ENCODE data around the gene PHACTR1. TPM values are rescaled to one million over a fixed set of nuclear protein-coding genes. Genes with fewer than 3 reads are reported as not detected.
"Not testable (repeated sequence)": the region's sequence is repeated elsewhere in the genome, so short reads cannot be mapped to it uniquely, and the experiment has no call there.

PHACTR1 gene
- total RNA-seq, 2 donors from 2014 or later, result 0.05 to 0.29 TPM

GRCh38 chr6:13302751-13303667 lies 586.4 kb downstream of the PHACTR1 start:
- peak; percentile 66 to 76 for DNase-seq (ENCODE audit: low spot score in 2 of 2)
- peak overlapping the region; percentile 89 to 98 for H3K27ac Mint-ChIP-seq
- peaks cover 34 to 39% of the 10 kb centered on the region in 2 donors for H3K36me3 Mint-ChIP-seq
- ATAC-seq, result peak; percentile 96 to 97
- peaks cover 0 to 5% of the 10 kb centered on the region in 2 donors for H3K9me3 Mint-ChIP-seq

GRCh38 chr6:13303668-13304017 lies 587.1 kb downstream of the PHACTR1 start:
- H3K27ac Mint-ChIP-seq, result peak overlapping the region; percentile 89 to 97
- peaks cover 36 to 40% of the 10 kb centered on the region in 2 donors for H3K36me3 Mint-ChIP-seq
- H3K9me3 Mint-ChIP-seq, result peaks cover 0 to 5% of the 10 kb centered on the region in 2 donors
- ATAC-seq, result peak in 1 of 2 donors; percentile 7
- peak in 1 of 2 donors; percentile 36 for DNase-seq (ENCODE audit: low spot score in 2 of 2)

GRCh38 chr6:13304101-13304500 lies 587.5 kb downstream of the PHACTR1 start:
- Mint-ChIP-seq H3K27ac (peak overlapping the region in 1 of 2 donors; percentile 97), H3K9me3 (peaks cover 0 to 5% of the 10 kb centered on the region in 2 donors), H3K36me3 (peaks cover 40% of the 10 kb centered on the region in 2 donors)
- DNase-seq (ENCODE audit: low spot score in 2 of 2) (no peak), ATAC-seq (no peak)

DNA sequence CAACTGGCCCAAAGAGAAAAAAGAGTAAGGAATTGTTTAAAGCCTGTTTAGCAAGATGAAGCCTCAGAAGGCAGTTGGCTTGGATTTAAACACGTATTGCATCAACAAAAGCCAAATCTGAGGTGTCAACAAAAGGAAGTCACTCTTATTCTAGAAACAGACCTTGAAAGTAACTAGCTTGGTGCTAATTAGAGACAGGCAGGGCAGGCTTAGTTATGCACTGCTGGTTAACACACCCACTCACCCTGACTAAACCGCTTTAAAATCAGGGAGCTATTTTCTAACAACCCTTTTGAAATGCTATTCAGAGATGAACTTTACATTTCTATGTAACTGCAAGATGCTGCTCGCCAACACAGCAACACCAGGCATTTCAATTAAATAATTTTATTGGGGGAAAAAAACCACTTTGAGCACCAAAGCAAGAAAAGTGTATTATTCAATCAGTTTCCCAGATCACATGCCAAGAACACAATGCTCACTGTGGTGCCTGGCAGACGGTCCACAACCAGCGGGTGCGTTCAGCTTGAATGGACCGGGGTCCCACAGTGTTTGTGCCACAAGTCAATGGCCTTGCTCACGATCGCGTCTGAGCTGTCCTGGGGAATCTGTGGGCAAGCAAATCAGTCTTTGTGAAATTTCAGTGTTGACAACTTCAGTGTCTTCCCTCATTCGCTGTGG lies 588.2 kb downstream of the PHACTR1 start:
- DNase-seq (ENCODE audit: low spot score in 2 of 2), result no peak
- peaks cover 0 to 5% of the 10 kb centered on the region in 2 donors for H3K9me3 Mint-ChIP-seq
- no peak for ATAC-seq
- no peak overlapping the region for H3K27ac Mint-ChIP-seq
- peaks cover 40% of the 10 kb centered on the region in 2 donors for H3K36me3 Mint-ChIP-seq

- H3K9me3 Mint-ChIP-seq, result peaks cover 0 to 5% of the 10 kb centered on the region in 2 donors
- peaks cover 34 to 40% of the 10 kb centered on the region in 2 donors for H3K36me3 Mint-ChIP-seq
- H3K27ac Mint-ChIP-seq, result no peak overlapping the region
- ATAC-seq (no peak), DNase-seq (ENCODE audit: low spot score in 2 of 2) (no peak)
These were observed 588.7 kb downstream of the PHACTR1 start for GRCh38 chr6:13305288-13305687.

DNA sequence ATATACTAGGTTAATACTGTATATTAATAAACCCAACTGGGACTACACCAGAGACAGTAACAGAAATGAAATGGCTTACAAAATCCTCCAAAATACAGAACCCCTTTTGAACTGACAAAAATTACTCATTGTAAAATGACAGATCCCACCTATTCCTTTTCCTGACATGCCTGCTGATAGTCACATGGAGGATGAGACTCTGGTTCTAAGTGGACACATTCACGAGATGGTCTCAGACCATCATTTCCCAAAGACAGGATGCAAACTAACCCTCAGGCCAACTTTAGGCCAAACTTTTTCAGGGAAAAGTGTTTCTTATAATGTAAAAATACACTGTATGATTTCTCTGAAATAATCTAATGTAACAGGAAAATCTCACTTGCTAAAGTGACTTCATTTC lies 589.2 kb downstream of the PHACTR1 start:
- ATAC-seq (no peak), DNase-seq (ENCODE audit: low spot score in 2 of 2) (no peak)
- Mint-ChIP-seq H3K36me3 (peaks cover 30 to 40% of the 10 kb centered on the region in 2 donors), H3K9me3 (peaks cover 0 to 5% of the 10 kb centered on the region in 2 donors), H3K27ac (no peak overlapping the region)

GRCh38 chr6:13307508-13307995 lies 591.0 kb downstream of the PHACTR1 start:
- DNase-seq (ENCODE audit: low spot score in 2 of 2) (no peak), ATAC-seq (no peak)
- Mint-ChIP-seq H3K36me3 (peaks cover 31 to 34% of the 10 kb centered on the region in 2 donors), H3K9me3 (peaks cover 0 to 5% of the 10 kb centered on the region in 2 donors), H3K27ac (peak overlapping the region in 1 of 2 donors; percentile 60)

DNA sequence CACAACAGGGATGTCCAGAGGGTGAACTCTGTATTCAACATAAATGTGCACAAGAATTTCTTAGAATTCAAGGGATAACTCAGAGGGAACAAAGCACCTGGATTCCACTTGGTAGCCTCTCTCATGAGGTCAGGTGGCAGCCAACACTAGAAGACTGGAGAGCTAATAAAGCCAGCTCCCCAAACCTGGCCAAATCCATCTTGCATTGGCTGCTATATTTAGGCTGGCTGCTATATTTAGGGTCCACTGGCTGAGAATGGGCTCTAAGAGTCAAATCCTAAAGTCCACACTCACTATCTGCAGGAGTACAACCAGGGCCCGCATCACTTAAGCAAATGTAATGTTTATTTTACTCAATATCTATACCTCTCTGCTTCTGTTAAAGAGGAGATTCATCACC lies 591.8 kb downstream of the PHACTR1 start:
- ATAC-seq, result no peak
- peaks cover 24 to 26% of the 10 kb centered on the region in 2 donors for H3K36me3 Mint-ChIP-seq

GRCh38 chr6:13311155-13311554 lies 594.6 kb downstream of the PHACTR1 start:
- no peak for DNase-seq (ENCODE audit: low spot score in 2 of 2)
- H3K9me3 Mint-ChIP-seq, result no peaks in the 10 kb centered on the region
- H3K27ac Mint-ChIP-seq, result no peak overlapping the region
- ATAC-seq, result no peak
- peaks cover 17% of the 10 kb centered on the region in 2 donors for H3K36me3 Mint-ChIP-seq

More for the DNA sequence above, 591.8 kb downstream of the PHACTR1 start:
- H3K9me3 Mint-ChIP-seq, result peaks cover 0 to 1% of the 10 kb centered on the region in 2 donors
- DNase-seq (ENCODE audit: low spot score in 2 of 2), result no peak
- peak overlapping the region in 1 of 2 donors; percentile 60 for H3K27ac Mint-ChIP-seq

- Mint-ChIP-seq H3K27ac (no peak overlapping the region), H3K36me3 (peaks cover 7 to 16% of the 10 kb centered on the region in 2 donors), H3K9me3 (no peaks in the 10 kb centered on the region)
- ATAC-seq (no peak), DNase-seq (ENCODE audit: low spot score in 2 of 2) (no peak)
These were observed 598.2 kb downstream of the PHACTR1 start for GRCh38 chr6:13314806-13315205.

GRCh38 chr6:13315896-13316295 lies 599.3 kb downstream of the PHACTR1 start:
- no peak for ATAC-seq
- H3K36me3 Mint-ChIP-seq, result peaks cover 7 to 16% of the 10 kb centered on the region in 2 donors

DNA sequence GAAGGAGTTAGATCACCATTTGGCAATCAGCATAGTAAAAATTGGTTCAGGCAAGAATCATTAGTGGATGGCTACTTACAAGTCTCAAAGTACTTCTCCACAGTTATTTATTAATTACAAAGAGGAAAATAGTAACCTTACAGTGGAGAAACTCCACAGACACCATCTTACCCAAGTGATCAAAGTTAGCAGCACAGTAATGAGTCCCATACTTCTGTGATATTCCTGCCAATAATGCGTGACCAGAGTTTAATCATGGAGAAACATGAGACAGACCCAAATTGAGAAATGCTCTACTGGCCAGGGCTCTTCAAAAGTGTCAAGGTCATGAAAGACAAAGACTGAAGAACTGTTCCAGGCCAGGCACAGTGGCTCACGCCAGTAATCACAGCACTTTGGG lies 602.3 kb downstream of the PHACTR1 start:
- Mint-ChIP-seq H3K9me3 (no peaks in the 10 kb centered on the region), H3K36me3 (peaks cover 11 to 14% of the 10 kb centered on the region in 2 donors), H3K27ac (no peak overlapping the region)
- ATAC-seq (no peak), DNase-seq (ENCODE audit: low spot score in 2 of 2) (no peak)

More at GRCh38 chr6:13315896-13316295, 599.3 kb downstream of the PHACTR1 start:
- DNase-seq (ENCODE audit: low spot score in 2 of 2), result no peak
- Mint-ChIP-seq H3K27ac (no peak overlapping the region), H3K9me3 (no peaks in the 10 kb centered on the region)

GRCh38 chr6:13319891-13320564 lies 603.5 kb downstream of the PHACTR1 start:
- ATAC-seq (no peak), DNase-seq (ENCODE audit: low spot score in 2 of 2) (no peak)
- Mint-ChIP-seq H3K9me3 (no peaks in the 10 kb centered on the region), H3K36me3 (peaks cover 11 to 14% of the 10 kb centered on the region in 2 donors), H3K27ac (no peak overlapping the region)

DNA sequence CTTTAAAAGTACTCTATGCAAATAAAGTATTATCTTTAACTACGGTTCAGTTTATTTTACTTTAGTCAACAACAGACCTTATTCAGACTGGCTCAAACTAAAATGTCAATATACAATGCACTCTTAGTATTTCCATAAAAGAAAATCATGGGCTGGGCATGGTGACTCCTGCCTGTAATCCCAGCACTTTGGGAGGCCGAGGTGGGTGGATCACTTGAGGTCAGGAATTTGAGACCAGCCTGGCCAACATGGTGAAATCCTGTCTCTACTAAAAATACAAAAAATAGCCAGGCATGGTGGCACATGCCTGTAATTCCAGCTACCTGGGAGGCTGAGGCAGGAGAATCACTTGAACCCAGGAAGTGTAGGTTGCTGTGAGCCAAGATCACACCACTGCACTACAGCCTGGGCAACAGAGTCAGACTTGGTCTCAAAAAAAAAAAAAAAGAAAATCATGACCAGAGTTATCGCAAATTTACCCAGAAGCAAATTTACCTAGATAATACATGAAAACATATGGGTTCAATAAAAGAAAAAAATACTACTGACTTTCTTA lies 609.5 kb downstream of the PHACTR1 start:
- not testable (repeated sequence) for H3K9me3 Mint-ChIP-seq; H3K27ac Mint-ChIP-seq; DNase-seq (ENCODE audit: low spot score in 2 of 2); ATAC-seq; H3K36me3 Mint-ChIP-seq

GRCh38 chr6:13327691-13328075 lies 611.1 kb downstream of the PHACTR1 start:
- Mint-ChIP-seq H3K9me3 (no peaks in the 10 kb centered on the region), H3K36me3 (peaks cover 0 to 10% of the 10 kb centered on the region in 2 donors), H3K27ac (peak overlapping the region; percentile 92 to 96)
- ATAC-seq, result no peak
- DNase-seq (ENCODE audit: low spot score in 2 of 2), result no peak

All from activated naive CD4-positive, alpha-beta T cell treated with anti-CD3 and anti-CD28 coated beads, Interleukin-2, amount 50 U/mL, for 72 hours (primary cell).